ENCODE data around the gene ZNF335.
"Not testable (repeated sequence)": the region's sequence is repeated elsewhere in the genome, so short reads cannot be mapped to it uniquely, and the experiment has no call there.

The ZNF335 gene

DNA sequence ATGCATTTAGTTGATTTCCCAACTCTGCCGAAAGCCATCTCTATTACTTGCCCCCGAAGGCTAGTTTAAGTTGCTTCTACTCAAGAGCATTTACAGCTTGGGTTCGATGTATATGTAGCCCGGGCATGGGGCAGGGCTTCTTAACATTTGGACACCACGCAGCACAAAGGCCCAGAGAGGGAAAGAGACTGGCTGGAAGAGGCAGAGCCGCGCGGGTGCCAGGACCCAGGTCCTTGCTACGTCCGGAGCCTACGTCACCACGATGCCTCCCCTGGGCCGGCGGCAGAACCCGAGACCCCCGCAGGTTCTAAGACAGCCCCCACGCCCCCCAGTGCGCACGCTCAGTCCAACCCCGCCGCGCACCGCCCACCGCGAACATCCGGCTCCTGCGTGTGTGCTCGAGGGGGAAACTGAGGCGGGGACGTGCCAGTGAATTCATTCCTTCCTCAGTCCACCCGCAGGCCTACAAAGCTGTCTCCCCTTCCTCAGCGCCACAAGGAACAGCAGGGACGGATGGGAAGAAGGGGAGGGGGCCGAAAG is 37.9 kb downstream of the ZNF335 start:
- peak; percentile 58 for DNase-seq

DNA sequence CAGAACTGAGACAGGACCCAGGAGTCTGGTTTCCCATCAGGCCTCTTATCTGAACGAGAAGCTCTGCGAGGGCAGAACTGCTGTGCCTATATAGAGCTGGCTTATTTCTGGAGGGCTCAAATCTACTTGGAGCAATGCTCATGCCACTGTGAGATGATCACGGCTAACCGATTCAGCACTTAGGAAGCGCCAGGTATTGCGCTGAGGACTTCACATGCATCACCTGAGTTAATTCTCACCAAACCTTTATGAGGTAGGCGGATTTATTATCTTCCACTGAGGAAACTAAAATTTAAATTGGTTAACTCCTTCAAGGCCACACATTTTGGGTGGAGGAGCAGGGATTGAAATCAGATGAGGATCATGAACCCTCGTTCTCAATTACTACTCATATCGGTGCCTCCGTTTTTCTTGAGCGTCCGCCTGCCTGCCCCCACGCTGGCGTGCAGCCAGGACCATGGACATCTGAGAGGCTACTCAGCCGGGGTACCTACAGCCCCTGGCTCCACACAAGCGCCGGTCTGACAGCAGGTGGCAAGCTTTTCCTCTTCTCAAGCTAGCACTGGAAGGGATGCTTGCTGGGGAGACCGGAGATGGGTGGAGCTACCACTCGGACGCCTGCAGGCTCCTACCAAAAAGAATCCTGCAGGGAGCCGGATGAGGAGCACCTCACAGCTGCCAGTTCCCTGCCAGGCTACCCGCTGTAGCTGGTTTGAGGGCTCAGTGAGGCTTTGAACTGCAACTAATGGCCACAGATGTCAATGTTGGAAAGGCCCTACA is 38.5 kb downstream of the ZNF335 start:
- peak; percentile 70 for DNase-seq

DNA sequence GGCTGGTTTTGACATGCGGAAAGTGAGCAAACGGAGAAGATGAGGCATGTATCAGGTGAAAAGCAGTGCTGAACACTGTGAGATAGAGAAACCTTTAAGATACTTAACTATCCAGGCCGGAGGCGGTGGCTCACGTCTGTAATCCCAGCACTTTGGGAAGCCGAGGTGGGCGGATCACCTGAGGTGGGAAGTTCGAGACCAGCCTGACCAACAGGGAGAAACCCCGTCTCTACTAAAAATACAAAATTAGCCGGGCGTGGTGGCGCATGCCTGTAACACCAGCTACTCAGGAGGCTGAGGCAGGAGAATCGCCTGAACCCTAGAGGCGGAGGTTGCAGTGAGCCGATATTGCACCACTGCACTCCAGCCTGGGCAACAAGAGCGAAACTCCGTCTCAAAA is 40.3 kb downstream of the ZNF335 start:
- DNase-seq = not testable (repeated sequence)

DNA sequence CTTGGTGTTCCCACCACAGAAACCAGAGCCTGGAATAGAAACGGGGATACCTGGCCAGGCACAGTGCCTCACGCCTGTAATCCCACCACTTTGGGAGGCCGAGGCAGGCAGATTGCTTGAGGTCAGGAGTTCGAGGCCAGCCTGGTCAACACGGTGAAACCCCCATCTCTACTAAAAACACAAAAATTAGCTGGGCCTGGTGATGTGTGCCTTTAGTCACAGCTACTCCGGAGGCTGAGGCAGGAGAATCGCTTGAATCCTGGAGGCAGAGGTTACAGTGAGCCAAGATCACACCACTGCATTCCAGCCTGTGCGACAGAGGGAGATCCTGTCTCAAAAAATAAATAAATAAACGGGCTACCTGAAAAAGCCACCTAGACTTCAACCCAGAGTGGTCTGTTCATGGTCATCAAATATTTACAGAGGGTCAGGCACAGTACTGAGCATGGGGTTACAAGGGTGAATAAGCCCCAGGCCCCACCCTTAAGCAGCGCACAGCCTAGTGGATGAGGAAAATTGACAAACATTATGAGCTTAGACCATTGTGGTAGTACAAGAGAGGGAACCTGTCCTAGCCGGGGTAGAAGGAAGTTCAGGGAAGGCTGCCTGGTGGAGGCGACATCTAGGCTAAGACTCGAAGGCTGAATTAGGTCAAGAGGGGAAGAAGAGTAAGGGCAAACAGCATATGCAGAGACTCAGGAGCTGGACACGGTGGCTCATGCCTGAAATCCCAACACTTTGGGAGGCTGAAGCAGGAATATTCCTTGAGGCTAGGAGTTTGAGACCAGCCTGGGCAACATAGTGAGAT is 44.7 kb downstream of the ZNF335 start:
- no peak for DNase-seq

DNA sequence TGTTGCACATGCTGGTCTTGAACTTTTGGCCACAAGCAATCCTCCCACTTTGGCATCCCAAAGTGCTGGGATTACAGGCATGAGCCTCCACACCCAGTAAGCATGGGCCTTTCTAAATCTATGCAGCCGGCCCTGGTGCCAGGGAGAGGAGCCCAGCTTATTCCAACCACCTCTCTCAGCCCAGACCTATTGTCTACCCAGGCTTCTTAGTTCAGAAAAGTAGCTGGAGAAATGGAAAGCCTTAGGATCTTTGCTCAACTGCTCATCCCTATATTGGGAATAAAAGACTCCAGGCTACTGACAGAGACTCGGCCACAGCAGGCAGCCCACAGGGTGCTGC is 45.3 kb downstream of the ZNF335 start:
- no peak for DNase-seq

DNA sequence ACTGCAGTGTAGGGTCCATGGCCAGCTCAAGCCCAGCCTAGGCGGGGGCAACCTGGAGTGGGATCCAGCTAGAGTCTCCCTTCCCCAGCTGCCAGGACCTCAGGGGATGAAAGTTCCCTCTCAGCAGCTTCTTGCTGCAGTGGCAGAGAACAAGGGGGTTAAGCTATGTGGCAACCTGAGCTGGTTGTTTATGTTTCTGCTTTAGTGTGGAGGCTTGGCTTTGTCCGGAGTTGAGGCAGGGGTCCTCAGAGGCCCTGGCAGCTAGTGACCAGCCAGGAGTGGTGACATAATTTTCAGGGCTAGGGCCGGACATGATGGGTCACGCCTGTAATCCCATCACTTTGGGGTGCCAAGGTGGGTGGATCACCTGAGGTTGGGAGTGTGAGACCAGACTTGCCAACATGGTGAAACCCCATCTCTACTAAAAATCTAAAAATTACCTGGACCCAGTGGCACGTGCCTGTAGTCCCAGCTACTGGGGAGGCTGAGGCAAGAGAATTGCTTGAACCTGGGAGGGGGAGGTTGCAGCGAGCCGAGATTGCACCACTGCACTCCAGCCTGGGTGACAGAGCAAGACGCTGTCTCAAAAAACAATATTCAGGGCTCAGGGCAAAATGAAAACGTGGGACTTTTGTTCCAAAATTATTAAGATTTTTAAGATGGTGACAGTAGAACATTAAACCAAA is 46.0 kb downstream of the ZNF335 start:
- no peak for DNase-seq

DNA sequence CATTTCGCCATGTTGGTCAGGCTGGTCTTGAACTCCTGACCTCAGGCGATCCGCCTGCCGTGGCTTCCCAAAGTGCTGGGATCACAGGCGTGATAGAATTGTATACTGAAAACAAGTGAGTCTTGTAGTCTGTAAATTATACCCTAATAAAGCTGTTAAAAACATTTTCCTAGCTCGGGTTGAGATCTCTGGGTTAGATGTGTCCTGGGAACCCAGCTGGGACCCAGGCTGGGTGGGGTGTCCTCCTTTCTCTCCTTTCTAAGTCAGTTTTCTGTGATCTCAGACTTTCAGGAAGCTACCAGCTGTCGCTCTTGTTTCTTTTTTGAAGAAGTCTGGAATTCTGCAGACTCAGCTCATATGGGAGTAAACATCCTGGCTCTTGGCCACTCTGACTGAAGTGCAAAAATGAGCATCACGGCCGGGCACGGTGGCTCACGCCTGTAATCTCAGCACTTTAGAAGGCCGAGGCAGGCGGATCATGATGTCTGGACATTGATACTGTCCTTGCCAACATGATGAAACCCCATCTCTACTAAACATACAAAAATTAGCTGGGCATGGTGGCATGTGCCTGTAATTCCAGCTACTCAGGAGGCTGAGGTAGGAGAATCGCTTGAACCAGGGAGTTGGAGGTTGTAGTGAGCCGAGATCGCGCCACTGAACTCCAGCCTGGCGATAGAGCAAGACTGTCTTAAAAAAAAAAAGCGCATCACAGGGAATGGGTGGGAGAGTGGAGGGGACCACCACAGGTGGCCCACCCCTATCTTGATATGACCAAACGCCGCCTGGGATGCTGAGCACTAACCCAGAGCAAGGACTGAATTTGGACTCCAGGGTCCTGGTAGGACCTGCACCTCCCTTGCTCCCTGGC is 47.4 kb downstream of the ZNF335 start:
- DNase-seq = no peak

DNA sequence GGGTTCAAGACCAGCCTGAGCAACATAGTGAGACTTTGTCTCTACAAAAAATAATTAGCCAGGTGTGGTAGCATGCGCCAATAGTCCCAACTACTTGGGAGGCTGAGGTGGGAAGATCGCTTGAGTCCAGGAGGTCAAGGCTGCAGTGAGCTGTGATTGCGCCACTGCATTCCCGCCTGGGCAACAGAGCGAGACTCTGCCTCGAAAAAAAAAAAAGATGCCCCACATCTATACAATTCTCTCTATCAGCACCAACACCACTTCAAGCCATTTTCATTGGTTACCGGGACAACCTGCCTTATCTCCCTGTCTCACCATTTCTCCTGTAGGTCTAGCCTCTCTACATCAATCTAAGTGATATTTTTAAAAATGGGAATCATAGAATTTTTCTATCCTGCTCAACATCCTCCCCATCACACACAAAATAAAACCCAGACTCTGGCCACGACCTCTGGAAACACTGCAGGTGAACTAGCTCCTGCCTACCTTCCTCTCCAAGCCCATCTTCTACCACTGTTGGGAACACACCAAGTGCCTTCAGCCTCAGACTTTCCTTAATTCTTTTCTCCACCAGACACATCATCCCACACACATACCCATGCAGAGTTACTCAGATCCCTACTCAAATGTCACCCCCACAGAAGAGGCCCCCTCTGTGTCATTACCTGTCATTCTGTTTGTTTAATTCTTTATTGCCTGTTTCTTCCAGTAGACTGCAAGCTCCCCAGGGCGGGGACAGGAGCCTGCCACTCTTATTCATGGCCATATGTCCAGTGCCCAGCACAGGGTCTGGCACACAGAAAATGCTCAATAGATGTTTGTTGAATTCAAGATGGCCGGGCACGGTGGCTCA is 50.4 kb downstream of the ZNF335 start:
- DNase-seq = no peak

DNA sequence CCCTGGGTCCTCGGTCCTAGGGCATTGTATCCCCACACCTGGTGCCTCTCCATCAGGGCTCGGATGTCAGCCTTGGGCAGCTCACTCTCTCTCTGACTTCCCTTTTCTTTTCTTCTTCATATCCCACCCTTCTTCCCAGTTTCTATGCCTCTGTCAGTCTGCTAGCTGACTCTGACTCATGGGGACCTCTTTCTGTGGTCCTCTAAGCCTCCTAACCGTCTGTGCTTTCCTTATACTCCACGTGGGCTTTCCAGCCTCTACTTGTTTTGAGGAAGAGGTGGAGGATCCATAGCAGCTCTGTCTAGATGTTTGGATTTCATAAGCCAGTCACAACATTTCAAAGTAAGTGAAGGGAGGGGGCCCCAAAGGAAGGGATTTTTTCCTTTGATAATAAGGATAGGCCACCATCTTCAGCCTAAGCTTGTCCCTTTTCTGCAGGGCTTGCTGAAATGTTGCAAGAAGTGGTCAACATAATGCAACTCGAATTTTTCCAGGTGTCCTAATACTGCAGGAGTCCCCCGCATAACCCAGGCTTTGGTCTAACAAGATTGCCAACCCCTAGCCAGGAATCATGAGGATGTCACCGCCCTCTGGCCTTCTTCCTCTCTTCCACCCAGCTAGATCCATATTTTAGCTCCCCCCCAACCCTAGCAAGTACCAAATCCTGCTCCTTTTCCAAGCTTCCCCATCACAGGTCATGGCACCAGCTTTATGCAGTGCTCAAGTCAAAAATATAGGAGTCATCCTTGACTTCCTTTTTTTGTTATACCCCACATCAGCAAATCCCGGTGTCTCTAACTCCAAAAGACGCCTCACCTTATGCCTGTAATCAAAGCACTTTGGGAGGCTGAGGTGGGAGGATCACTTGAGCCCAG is 51.3 kb downstream of the ZNF335 start:
- no peak for DNase-seq

DNA sequence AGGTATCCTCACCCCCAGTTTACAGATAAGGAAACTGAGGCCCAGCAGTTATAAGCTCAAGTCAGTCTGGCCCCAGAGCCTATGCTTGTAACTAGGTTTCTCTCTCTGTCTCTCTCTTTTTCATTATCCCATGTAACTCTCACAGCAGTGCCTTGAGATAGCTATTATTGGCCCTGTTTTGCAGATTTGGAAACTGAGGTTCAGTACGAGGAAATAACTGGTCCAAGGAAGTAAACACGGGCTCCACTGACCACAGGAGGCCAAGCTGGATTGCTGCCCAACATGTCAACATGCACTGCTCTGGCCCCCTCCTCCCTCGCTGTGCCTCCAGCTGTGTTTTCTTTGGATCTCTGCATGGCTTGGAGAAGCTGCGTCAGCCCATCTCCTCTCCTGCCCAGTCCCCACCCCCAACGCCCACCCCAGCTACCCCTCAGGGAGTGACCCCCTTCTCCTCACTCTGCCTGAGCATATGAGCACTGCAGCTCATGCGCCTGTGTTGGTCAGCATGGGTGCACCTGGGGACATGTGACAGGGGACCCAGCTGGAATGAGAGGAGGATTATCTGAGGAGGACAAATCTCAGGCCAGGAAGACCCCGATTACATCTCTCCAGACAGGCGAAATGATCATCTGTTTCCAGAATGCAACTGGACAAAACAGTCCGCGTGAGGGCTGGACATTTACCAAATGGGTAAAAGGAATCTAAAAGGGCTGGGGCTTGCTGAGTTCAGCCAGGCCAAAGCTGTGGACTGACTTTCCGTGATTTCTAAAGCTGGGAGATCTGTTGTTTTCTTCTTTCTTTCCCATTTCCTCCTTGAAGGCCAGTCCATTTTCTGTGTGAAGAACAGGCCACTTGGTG is 52.2 kb downstream of the ZNF335 start:
- no peak for DNase-seq

DNA sequence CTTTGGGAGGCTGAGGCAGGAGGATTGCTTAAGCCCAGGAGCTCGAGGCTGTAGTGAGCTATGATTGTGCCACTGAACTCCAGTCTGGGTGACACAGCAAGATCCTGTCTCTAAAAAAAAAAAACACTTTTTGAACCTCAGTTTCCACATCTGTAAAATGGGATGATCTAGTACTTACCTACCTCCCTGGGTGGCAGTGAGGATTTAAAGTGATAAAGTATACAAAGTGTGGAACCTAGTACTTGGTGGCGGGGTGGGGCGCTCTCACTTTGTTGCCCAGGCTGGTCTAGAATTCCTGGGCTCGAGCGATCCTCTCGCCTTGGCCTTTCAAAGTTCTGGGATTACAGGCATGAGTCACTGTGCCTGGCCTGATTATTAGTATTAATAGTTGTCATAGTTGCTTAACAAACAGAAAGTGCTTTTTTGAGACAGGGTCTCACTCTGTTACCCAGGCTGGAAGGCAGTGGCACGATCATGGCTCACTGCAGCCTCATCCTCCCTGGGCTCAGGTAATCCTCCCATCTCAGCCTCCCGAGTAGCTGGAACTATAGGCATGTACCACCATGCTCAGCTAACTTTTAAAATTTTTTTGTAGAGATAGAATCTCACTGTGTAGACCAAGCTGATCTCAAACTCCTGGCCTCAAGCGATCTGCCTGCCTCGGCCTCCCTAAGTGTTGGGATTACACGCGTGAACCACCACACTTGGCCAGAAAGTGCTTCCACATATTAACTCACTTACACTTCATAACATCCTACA is 53.0 kb downstream of the ZNF335 start:
- no peak for DNase-seq

DNA sequence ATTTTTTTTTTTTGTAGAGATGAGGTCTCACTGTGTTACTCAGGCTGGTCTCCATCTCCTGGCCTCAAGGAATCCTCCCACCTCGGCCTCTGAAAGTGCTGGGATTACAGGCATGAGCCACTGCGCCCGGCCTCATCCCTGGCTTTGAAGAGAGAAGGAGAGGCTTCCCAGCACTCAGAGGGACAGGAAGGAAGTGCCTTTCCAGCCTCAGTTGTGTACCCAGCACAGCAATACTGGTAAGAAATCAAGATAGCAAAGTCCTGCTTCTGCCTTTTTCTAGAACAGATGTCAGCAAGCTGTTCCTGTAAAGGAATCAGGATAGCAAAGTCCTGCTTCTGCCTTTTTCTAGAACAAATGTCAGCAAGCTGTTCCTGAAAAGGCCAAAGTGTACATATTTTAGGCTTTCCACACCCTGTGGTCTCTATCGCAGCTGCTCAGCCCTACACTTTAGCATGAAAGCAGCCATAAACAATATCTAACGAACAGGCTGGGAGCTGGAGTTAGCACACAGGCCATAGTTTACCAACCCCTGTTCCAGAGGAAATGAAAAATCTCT is 53.7 kb downstream of the ZNF335 start:
- DNase-seq = no peak

DNA sequence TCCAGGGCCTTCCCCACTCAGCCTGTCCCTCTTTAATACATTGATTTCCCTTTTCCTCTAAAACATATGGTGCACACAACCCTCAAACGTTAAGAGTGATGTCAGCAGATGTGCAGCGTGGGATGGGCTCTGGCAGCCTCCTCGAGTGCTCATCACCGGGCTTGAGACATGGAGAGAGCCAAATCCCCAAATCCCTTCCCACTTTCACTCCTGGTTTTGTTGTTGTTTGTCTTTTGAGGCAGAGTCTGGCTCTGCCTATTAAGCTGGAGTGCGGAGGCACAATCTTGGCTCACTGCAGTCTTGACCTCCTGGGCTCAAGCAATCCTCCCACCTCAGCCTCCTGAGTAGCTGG is 54.2 kb downstream of the ZNF335 start:
- no peak for DNase-seq

DNA sequence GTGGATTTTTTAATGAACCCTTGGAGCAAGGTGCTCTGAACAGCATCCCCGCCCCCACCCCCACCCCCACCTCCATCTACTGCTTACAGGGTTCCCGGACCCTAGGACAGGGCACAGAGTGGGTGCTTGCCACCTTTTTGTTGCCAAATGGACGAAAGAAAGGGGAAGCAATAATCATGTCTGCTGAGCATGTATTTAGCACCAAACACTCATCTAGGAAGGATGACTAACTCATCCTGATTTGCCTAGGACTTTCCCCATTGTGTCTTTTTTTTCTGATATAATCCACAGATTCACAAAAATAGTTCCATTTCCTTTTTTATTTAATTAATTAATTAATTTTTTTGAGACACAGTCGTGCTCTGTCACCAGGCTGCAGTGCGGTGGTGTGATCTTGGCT is 58.9 kb downstream of the ZNF335 start:
- no peak for DNase-seq

DNA sequence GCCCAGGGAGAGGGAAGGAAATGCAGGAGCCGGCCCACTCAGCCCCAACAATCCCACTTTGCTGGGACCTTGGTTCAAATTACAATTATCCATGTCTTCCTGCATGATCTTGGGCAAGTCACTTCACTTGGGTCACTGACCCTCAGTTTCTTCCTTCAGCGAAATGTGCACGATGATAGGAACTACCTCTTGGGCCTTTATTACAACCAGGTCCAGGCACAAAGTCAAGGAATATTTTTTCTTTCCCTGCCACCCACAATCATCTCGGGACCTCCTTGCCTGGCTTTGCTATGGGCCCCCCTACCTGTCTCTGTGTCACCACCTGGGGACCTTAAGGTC is 59.7 kb downstream of the ZNF335 start:
- no peak for DNase-seq

DNA sequence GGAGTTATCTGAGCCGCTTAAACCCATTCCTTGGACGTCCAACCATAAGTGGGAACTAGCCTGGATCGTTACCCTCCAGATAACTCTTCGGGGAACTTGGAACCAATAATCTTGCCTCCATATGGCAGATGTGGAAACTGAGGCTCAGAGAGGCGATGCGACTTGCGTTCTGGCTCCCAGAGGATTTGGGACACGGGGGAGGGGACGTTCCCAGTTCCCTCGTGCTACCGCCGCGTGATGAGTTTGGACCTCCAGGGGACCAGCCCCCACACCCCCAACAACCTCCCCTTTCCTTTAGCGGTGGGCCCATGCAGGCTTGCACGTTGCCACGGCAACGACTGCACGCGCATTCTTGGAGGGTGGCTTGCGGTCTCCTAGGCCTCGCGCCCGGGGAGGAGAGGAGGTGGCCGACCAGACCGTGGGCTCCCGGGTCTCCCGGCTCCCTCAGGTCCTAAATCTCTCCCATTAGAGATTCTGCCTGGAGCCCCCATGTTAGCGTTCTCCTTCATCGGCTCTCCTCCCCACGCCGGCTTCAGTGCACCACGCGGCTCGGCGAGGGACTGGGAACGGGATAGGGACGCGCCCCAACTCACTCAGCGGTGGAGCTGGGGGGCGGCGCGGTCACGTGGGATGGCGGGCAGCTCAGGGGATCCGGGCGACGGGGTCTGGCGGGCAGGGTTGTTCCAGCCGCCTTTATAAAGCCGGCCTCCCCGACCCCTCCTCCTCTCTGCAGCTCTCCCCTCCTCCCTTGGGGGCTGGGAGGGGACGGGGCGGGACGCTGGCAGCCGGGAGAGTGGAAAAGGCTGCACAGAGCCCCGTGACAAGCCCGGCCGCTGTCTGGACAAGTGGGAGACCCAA is 60.3 kb downstream of the ZNF335 start, which contains the start of gene PLTP:
PLTP (minus strand) TSS at position 670 of the 858 bp plus-strand sequence. CDS start 703 bp downstream, outside the sequence.
- peak; percentile 33 for DNase-seq

DNA sequence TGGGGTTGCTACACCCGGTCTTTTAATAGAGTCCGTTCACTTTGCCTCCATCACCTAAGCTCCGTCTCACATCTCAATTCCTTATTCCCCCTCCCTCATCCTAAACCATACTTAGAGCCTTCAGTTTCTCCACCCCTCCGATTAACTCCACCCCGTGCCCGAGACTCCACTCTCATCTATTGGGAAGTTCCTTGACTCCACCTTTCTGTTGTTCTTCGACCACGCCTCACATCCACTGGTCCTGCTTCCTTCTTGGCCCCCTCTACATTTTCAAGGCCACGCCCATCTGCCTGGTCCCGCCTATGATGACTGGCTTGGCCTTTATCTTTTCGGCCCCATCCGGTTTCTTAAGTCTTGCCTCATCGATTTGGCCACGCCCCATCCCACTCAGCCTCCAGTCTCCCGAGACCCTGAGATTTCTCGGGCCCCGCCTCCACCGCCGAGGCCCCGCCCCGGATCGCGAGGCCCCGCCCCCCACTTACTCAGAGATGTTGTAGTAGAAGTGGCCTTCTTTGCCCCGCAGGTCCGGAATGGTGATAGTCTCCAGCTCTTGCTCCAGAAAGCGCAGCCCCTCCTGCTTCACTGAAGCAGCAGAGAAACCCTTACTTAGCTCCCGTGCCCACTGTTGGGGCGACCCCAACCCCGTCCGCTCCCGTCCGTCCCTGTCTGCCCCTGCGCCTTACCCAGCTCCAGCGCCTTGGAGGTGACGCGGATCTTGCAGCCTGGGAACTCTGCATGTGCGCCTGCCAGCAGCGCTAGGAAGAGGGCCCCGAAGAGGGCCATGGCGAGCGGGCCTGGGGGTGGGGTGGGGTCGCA is 61.1 kb downstream of the ZNF335 start:
- peak; percentile 96 for DNase-seq

Measured in CD4-positive, alpha-beta T cell treated with Interleukin-15 for 1 hour (primary cell).